Skeletal muscle cell (primary cell): ENCODE results near the gene ADAM29.
"Not testable (repeated sequence)": the region's sequence is repeated elsewhere in the genome, so short reads cannot be mapped to it uniquely, and the experiment has no call there.

ENCODE experiments used
- DNase-seq: peaks from one replicate; pipeline ENCODE4 v3.0.0-alpha.2; 2010; ENCODE audit warnings: low read depth
- H3K4me3 ChIP-seq: 2 replicates; pipeline ENCODE4 v1.5.1; 2011; ENCODE audit warnings: low read depth, mild to moderate bottlenecking, control low read depth, low read length, moderate library complexity

The ADAM29 gene

GRCh38 chr4:174918058-174918457 is at the start of gene ADAM29:
ADAM29 (plus strand) TSS chr4:174918358; CDS start chr4:174975526, 57,168 bp downstream.
- no peak within 1 kb of the TSS for H3K4me3 ChIP-seq
- DNase-seq, result no peak

- H3K4me3 ChIP-seq, result no peak overlapping the region
- DNase-seq, result no peak
Observed at GRCh38 chr4:174869339-174869738, 48.8 kb upstream of the ADAM29 start.

- H3K4me3 ChIP-seq, result no peak overlapping the region
- no peak for DNase-seq
Observed at GRCh38 chr4:174870311-174870710, 47.8 kb upstream of the ADAM29 start.

- H3K4me3 ChIP-seq, result no peak overlapping the region
- no peak for DNase-seq
Observed at GRCh38 chr4:174871407-174871806, 46.8 kb upstream of the ADAM29 start.

GRCh38 chr4:174873146-174873545 is 45.0 kb upstream of the ADAM29 start:
- H3K4me3 ChIP-seq, DNase-seq: not testable (repeated sequence)

GRCh38 chr4:174873931-174874330 is 44.2 kb upstream of the ADAM29 start:
- H3K4me3 ChIP-seq, result no peak overlapping the region
- DNase-seq, result no peak

GRCh38 chr4:174874898-174875297 is 43.3 kb upstream of the ADAM29 start:
- H3K4me3 ChIP-seq, result no peak overlapping the region
- no peak for DNase-seq

GRCh38 chr4:174880001-174880400 is 38.2 kb upstream of the ADAM29 start:
- DNase-seq, result no peak
- H3K4me3 ChIP-seq, result no peak overlapping the region

GRCh38 chr4:174882317-174882992 is 35.7 kb upstream of the ADAM29 start:
- no peak overlapping the region for H3K4me3 ChIP-seq
- DNase-seq, result no peak

GRCh38 chr4:174907508-174907907 is 10.7 kb upstream of the ADAM29 start:
- no peak for DNase-seq
- no peak overlapping the region for H3K4me3 ChIP-seq

GRCh38 chr4:174910271-174910670 is 7.9 kb upstream of the ADAM29 start:
- DNase-seq, result no peak
- no peak overlapping the region for H3K4me3 ChIP-seq

- no peak overlapping the region for H3K4me3 ChIP-seq
- DNase-seq, result no peak
Observed at GRCh38 chr4:174912919-174913543, 5.1 kb upstream of the ADAM29 start.

- no peak for DNase-seq
- no peak overlapping the region for H3K4me3 ChIP-seq
Observed at GRCh38 chr4:174919886-174920423, 1.8 kb downstream of the ADAM29 start.

GRCh38 chr4:174926958-174927357 is 8.8 kb downstream of the ADAM29 start:
- DNase-seq, result no peak
- no peak overlapping the region for H3K4me3 ChIP-seq

- no peak for DNase-seq
Observed at GRCh38 chr4:174928174-174928573, 10.0 kb downstream of the ADAM29 start.

GRCh38 chr4:174928575-174929253 is 10.6 kb downstream of the ADAM29 start:
- DNase-seq, result no peak
- no peak overlapping the region for H3K4me3 ChIP-seq

More at GRCh38 chr4:174928174-174928573, 10.0 kb downstream of the ADAM29 start:
- H3K4me3 ChIP-seq, result no peak overlapping the region

GRCh38 chr4:174929346-174929745 is 11.2 kb downstream of the ADAM29 start:
- no peak for DNase-seq
- H3K4me3 ChIP-seq, result no peak overlapping the region

GRCh38 chr4:174930895-174931294 is 12.7 kb downstream of the ADAM29 start:
- no peak for DNase-seq
- no peak overlapping the region for H3K4me3 ChIP-seq

- H3K4me3 ChIP-seq, result no peak overlapping the region
- DNase-seq, result no peak
Observed at GRCh38 chr4:174933083-174933482, 14.9 kb downstream of the ADAM29 start.

GRCh38 chr4:174934360-174934759 is 16.2 kb downstream of the ADAM29 start:
- no peak for DNase-seq
- H3K4me3 ChIP-seq, result no peak overlapping the region
